GM21825 (cell line): ENCODE data around the gene FNIP2.
A peak's percentile ranks its signal among the peaks of the same experiment; 100 is the strongest.

ENCODE experiments used
- ATAC-seq: cut with Tn5 transposase; IDR thresholded peaks from one replicate; pipeline ENCODE4 v1.9.1; 2021; ENCODE audit warnings: mild to moderate bottlenecking, moderate library complexity; ENCODE audit not compliant: unreplicated experiment

Gene FNIP2

DNA sequence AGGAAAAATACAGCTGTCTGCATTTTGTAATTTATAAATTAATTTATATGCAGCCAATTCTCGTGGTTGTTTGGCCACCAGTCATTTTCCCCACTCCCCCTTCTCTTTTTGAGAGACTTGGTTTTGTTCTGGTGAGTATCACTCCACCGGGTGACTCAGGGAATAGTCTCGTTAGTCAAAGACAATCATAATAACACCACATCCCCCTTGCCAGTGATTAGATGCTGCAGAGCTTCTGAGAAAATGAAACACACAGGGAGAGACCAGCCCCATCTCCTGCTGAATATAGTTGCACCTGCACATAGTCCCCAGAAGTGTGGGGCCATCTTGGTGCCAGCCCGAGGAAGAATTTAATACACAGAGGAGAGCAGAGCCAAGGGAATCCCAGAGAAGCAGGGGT is 8.0 kb upstream of the FNIP2 start:
- ATAC-seq, result no peak

DNA sequence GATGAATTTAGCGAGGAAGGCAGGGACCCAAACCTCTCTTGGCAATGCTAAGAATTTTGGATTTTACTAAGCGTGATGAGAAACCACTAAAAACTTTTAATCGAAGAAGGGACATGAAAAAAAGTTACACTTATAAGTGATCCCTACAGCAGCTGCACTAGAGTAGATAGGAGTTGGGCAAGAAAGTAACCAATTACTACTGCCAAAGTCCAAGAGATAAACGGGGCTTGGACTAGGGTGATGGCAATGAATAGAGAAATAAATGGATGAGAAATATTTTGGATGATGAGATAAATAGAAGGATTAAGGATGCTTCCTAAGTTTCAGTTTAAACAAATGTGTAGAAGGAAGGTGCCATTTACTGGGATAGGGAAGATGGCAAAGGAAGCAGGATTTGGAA is 6.3 kb upstream of the FNIP2 start:
- ATAC-seq, result no peak

DNA sequence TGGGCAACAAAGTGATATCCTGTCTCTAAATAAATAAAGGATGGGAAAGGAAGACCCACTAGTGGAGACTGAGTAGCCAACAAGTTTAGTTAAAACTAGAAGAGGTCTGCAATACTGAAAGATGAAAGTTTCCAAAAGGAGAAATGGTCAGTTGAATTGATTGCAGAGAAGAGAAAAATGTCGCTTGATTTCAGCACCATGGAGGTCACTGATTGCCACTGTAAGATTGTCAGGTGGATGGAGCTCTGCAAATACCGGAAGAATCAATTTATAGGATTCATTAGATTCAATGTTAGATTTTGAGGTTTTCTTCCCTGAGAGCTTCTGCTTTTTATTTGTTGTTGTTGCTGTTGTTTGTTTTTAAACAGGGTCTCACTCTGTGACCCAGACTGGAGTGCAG is 5.4 kb upstream of the FNIP2 start:
- no peak for ATAC-seq

DNA sequence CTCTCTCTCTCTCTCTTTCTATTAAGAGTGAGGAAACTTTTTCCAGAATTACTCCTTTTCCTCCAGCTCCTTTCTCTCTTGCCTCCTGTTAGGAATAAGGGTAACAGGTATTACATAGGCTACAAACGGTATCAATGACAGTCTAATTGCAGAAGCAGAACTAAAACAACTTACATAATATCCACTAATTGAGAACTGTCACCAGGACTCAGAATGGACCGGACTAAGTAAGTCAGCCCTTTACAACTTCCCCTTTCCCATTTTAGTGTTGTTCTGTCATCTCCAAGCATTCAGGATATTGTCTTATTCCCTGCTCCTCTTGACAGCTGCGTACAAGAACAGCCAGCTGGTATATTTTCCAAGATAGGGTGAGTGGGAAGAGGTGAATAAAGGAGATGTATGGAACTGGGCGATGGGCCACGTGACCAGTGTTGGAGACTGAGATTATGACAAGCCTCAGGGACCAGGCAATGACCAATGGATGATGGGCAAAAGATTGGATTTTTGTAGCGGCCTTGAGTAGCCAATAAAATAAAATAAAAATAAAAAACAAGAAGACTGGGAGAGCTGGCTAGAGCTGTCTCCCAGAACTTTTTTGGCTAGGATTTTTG is 2.3 kb upstream of the FNIP2 start:
- ATAC-seq, result no peak

DNA sequence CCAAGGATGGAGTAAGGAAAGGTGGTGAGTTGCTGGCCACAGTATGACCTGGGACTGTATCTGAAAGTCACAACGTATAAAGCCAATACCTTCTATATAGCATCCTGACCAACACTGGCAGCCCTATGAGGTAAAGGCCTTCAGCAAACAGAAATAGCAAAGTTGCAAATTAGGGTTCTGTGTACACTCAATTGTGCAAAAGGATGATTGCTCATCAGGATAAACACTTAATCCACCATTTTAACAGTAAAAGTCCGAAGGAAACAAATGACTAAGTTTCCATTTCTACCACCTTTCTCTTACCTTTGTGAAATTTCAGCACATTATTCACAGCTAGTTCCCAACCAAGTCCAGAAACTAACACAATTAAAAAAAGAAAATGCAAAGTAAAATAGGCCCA is 1.4 kb upstream of the FNIP2 start:
- no peak for ATAC-seq

DNA sequence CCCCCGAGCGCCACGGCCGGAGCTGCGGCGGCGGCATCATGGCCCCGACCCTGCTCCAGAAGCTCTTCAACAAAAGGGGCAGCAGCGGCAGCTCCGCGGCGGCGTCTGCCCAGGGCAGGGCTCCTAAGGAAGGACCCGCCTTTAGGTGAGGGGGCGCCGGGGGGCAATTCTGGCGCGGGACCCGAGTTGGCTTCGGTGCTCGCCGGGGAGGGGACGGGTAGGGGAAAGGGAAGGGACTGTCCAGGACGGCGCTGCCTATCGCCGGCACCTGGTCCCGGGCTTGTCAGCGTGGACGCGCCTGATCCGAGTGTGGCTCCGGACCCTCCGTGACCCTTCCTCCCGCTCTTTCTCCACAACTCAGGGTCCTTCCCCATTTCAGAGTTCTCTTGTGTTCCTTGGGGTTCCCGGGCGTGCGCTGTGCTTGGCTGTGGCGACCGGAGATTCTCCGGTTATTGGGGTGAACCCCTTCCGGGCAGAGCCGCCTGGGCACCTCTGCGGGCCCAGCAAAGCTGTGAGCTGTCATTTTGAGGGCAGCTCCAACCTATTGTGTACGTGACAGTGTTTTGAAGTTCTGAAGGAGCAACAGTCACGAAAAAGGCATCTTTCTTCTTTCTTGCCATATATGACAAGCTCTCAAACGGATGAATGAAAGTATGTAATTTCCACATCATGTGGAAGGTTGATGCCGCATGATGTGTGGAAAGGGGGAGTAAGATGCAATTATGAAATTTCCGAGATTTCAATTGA is 522 bp downstream of the FNIP2 start:
- peak; percentile 40 for ATAC-seq

DNA sequence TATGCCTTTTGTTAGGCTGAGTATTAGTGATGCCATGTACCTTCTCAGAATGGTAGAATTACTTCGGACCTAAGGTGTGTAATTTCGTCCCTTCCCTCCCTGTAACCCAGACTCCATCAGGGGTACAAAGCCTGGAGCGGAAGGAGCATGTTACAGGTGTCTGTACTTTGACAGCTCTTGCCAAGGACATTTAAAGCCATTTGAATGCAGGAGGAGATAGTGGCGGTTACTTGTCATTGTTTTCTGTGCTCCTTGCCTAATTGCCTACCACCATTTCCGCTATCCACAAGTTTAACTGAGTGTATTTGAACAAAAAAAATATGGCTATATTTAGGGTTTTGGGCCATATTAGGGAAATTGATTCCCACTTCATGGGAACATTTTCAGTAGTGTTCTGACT is 1.8 kb downstream of the FNIP2 start:
- no peak for ATAC-seq

DNA sequence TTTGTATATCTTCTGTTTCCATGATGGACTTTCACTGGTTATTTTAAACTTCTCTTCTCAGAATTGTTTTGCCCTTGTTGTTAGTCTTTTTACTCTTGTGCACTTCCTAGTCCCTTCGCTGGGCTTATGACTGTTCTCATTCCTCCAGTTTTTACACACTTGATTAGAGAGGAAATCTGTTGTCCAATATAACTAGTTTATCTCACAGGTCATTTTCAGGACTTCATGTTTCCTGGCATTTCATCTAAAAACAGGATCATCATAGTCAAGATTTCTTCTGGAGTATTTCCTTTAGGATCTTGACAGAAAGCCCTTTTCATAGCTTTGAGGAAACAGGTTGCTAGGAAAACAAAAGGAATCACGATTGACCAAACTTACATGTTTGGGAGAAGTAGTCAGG is 3.0 kb downstream of the FNIP2 start:
- ATAC-seq, result no peak

DNA sequence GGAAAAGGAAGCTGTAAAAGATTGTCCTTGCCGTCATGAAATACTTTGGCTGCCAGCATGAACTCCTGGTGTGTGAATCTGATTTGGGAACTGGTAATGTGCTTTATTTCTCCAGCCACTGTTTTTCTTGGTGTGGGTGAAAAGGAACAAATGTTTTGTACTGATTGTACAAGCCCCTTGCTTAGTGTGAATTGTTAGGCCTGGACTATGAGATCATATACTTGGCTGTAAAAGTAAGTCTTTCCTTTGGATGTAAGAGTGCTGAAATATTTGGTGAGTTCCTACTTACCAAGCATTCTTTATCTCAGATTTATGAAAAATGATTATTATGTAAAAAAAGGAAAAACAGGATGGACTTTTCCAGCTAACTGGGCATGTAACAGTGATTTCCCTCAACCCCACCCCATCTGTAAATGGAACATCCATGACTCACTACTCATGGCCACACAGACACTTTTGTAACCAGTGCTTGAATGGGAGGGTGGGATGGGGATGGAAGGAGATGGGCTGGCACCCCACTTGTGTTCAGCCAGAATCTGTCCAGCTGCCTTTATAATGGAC is 6.3 kb downstream of the FNIP2 start:
- ATAC-seq, result no peak

DNA sequence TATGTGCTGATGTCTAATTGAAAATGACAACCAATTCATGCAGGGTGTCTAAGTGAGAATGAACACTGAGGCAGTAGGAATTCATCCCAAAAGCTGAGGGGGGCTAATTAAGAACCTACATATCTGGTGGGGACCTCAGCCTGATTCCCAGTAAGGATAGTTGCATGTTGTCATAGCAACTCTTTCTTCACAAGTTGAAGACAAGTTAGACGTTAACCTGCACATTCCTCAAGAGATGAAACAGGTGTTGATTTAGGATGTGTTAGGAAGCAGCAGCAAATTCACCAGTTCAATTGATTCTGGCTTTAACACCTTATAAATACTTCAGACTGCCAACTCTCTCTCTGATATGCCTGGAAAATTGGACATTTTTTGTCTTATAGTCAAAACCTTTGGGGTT is 7.3 kb downstream of the FNIP2 start:
- ATAC-seq, result no peak

DNA sequence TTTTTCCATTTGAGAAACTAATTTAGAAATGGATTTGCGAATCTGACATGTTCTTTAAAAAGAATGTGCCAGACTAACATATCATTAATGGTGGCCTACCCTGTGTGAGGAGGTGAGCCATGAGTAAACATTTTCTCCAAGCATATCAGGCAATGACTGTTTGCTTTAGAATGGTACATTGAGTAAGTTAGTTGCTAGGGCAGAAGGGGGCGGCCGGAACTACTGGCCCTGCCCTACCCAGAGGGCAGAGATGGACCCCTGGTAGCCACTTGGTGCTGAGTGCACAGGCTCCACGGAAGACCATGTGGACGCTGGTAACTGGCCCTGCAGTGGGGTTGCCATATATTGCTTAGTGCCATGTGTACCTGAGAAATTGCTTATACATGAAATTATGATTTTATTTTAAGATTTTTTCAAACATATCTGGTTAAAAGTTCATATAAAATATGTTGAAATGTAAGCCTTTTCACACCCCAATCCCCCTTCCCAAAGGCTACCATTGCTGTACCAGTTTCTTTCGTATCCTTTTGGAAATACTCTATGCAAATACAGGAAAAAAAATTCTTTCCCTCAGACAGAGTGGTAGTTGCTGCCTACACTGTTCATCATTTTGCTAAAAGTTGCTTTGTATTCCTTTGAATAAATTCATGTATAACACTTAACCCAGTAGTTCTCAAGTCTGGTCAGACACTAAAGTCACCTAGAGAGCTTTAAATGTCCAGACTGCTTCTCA is 8.8 kb downstream of the FNIP2 start:
- no peak for ATAC-seq

DNA sequence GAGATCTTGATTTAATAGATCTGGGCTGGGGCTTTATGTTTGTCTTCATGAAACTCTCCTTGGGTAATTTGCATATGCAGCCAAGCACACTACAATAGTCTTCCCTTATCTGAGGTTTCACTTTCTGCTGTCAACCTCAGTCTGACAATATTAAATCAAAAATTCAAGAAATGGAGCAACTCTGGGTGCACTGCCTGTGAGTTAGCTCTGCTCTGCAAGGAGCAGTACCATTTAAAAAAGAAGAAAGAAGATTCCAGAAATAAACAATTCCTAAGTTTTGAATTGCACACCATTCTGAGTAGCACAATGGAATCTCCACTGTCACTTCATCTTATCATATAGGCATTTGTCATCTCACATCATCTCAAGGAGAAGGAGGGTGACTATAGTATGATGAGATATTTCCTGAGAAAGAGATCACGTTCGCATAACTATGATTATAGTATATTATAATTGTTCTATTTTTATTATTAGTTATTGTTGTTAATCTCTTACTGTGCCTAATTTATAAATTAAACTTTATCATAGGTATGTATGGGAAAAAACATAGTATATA is 9.4 kb downstream of the FNIP2 start:
- peak; percentile 94 for ATAC-seq

DNA sequence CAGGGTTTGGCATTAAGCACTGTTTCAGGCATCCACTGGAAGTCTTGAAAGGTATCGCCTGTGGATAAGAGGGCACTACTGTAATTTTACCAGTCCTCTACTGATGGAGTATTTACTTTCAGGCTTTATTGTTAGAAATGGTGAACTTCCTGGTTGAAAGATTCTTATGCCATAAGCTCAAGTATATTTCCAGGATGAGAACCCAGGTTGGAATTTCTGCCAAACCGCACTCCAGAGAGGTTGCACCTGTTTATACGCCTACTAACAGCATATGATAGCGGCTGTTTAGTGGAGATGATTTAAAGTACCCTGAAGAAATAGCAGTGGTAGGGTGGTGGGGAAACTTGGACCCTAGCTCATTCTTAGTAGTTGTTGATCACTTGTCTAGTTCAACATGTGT is 9.9 kb downstream of the FNIP2 start:
- no peak for ATAC-seq

DNA sequence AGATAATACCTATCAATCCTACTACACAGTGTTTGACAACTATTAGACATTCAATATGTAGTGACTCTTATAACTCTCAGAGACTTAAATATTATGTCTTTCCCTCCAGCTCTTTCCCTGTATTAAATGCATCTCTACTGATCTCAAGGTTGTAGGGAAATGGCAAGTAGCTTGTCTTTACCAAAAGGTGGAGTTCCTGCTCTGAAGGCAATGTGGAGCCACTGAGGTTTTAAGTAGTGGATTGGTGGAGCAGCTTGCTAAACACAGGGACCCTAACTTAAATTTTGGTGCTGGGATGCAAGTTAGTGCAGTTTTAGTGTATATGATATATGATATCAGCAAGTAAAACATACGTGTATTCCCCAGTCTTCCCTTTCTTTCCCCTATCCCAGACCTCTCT is 13.1 kb downstream of the FNIP2 start:
- ATAC-seq, result no peak

DNA sequence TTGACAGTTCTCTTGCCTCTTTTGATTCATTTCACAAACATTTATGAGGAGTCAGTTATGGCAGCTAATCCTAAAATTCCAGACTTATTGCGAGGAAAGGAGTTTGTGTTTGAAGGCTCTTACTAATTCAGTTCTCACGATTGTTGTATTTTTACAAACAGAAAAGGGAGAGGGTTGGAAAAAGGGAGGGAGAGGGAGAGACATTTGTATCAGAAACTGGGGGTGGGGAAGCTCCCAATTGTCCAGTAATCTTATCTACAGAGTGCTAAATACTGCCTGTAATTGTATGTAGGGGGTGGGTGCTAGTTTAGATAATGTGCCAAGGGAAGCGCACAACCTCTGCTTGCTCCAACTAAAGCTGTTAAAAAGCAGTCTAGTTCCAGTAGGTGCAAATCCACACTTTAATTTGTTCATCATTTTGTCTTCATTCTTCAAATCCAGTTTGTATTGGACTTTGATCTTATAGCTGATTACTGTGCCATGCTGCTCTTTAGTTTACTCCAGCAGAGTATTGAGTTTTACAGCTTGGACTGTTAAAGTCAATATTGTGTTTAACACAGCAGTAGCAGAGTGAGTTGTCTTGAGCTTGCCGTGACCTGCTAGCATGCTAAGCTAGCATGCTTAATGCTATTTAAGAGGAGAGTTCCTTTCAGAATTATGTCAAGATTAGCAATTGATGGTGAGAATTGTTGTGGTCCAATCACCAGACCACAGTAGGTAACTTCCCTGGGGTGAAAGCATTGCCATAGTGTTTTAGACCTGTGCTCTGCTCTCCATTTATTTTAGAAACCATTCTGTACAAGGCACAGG is 13.9 kb downstream of the FNIP2 start:
- peak; percentile 58 for ATAC-seq

DNA sequence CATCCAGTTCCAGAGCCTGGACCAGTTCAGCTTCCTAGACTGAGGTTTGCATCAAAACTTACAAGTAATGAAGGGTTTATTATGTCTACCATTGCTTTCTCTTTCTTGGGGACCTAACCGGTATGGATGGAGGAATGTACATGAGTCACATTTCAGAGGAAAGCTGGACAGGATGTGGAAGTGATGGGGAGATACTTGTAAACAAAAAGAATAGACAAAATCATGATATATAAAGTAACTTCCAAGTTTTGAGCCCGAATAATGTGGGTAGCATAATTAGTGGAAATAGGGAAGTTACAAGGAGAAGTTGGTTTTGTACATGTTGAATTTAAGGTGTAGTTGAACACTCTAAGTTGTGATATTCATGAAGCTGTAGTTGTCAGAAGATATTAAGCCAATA is 15.0 kb downstream of the FNIP2 start:
- ATAC-seq, result no peak

DNA sequence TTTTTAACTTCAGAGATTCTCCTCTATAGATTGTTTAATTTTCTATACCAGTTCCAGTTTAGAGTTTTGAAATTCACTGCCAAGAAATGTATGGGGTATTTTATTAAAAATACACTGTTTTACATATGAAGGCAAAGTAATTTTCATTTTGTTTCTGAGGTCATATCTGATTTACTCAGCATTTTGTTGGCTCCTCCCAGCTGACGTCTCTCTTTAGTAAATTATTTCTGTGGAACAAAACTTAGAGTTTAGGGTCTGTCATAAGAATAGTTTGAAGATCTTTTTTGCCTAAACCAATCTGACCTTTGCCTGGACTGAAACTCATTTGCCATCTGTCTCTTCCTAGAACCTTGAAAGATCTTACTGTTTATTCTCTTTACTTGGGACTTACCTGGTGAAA is 16.9 kb downstream of the FNIP2 start:
- ATAC-seq, result no peak

DNA sequence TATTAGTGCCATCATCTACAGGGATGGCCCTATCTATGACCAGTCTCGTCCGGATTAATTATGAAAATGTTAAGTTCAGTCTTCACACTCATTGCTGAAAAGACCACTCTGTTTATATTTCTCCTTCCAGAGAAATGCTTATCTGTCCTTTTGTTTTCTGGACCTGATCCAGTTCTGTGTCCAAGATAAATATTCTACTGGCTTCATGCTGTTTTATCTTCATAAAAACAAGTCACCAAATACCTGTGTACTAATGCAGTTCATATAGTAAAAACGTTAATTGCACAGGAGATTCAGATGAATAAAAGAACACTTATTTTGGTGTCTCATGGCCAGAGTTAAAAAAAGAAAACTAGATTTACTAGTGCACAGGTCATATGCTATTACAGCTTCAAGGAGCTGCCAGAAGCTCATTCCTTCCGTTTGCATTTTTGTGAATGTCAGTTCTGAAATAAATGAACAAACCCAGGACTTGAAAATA is 17.3 kb downstream of the FNIP2 start:
- ATAC-seq, result no peak

DNA sequence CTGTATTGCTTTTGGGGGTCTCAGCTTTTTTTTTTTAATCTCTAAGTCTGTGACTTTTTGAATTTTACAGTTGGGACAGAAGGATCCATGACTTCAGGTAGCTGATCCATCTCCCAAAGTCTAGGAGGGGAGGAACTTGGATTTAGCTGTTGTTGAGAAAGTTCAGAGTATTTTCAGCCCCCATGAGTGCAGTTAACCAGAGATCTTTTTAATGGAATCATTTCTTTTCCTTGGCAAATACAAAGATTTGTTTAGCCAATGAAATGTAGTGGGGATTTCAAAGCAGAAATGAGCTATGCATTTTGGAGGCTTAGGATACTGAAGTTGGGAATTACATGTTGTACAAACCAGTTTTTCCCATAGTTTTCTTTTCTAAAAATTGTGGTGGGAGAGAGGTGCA is 18.1 kb downstream of the FNIP2 start:
- no peak for ATAC-seq

DNA sequence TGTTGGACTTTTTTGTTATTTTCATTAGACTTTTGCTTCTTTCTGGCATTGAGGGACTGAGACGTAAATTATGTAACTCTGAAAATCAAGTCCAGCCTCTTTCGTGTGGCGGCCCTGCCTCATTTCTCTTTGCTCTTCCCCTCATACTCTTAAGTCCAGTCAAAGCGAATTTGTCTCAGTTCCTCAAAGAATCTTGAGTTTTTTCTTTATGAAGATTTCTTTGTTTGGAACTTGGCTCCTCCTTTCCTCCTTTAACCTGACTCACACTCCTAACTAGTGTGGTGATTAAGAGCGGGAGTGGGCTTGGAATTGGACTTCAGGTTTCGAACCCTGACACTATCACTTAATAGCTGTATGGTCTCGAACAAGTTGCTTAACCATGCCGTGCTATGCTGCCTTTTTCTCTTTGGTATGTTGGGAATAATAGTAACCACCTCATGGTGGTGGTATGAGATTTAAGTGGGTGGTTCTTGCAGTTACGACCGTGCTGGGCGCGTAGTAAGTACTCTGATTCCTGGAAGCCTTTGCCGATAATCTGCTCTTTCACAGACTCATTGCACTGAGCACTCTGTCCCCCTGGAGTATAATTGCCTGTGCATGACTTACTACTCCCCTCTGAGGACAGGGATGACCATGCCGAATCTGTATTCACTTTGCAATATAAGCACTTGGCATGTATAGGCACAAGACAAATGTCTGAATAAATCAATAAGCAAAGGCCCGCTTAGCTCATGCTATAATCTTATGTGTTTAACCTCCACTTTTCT is 19.1 kb downstream of the FNIP2 start:
- no peak for ATAC-seq
